ENCODE measurements around the gene FILIP1. TPM values are rescaled to one million over a fixed set of nuclear protein-coding genes. Genes with fewer than 3 reads are reported as not detected.

The FILIP1 gene
- total RNA-seq, 1 experiment from 2014 or later: 2.9 TPM

GRCh38 chr6:75275067-75275466 lies 218.5 kb downstream of the FILIP1 start:
- ChIA-PET POLR2A (interaction anchor here (2.2 kb wide), 1 partner anchor 9 kb away, joined by 12 read pairs; the partner anchor contains the start of gene TMEM30A), CTCF (interaction anchor here (0.5 to 0.7 kb wide), 2 partner anchors 79 to 289 kb away, joined by 4 read pairs; no protein-coding TSS in a partner anchor)
- DNase-seq (ENCODE audit: low spot score) (no peak), ATAC-seq (no peak)
- no peak overlapping the region for H3K4me3 Mint-ChIP-seq
- H3K27ac Mint-ChIP-seq: peak overlapping the region; percentile 13; the same call in 1 of the 2 replicates
- no peaks in the 10 kb centered on the region for H3K27me3 Mint-ChIP-seq (ENCODE audit: low read depth)
- H3K9me3 Mint-ChIP-seq: peaks cover 29% of the 10 kb centered on the region
- peaks cover 43% of the 10 kb centered on the region for H3K36me3 Mint-ChIP-seq
- TF ChIP-seq PRDM15 (CRISPR knock-in tag; IDR thresholded peaks at IDR 0.05): 0 out of 2 replicates have a peak, but pooled peaks have one; percentile 49
- TF ChIP-seq ESRRA (CRISPR knock-in tag; IDR thresholded peaks at IDR 0.05; ENCODE audit: borderline replicate concordance): no peak
- peaks cover 78% of the 10 kb centered on the region for H3K4me1 Mint-ChIP-seq

- TF ChIP-seq NR3C1 (CRISPR knock-in tag; conservative IDR thresholded peaks at IDR 0.05; ENCODE audit: low read depth): no peak
- no peak for TF ChIP-seq ZBTB21 (CRISPR knock-in tag; IDR thresholded peaks at IDR 0.05; ENCODE audit: borderline replicate concordance)
- no peak for TF ChIP-seq PRRX2 (CRISPR knock-in tag; IDR thresholded peaks at IDR 0.05)
- no peak for TF ChIP-seq SP1 (CRISPR knock-in tag; conservative IDR thresholded peaks at IDR 0.05)
- no peak for TF ChIP-seq ZSCAN18 (CRISPR knock-in tag; IDR thresholded peaks at IDR 0.05)
- TF ChIP-seq E2F4 (CRISPR knock-in tag; IDR thresholded peaks at IDR 0.05; ENCODE audit: borderline replicate concordance, low read depth): no peak
- no peak for TF ChIP-seq GRHL2 (CRISPR knock-in tag; IDR thresholded peaks at IDR 0.05; ENCODE audit: insufficient replicate concordance, severe bottlenecking)
- no peak for TF ChIP-seq ZMAT4 (CRISPR knock-in tag; IDR thresholded peaks at IDR 0.05)
- H3K36me3 Mint-ChIP-seq: peaks cover 50% of the 10 kb centered on the region
These were observed 220.6 kb downstream of the FILIP1 start for GRCh38 chr6:75273009-75273408.

GRCh38 chr6:75272145-75272840 lies 221.3 kb downstream of the FILIP1 start:
- DNase-seq (ENCODE audit: low spot score) (no peak), ATAC-seq (no peak)
- peaks cover 32% of the 10 kb centered on the region for H3K9me3 Mint-ChIP-seq
- H3K27ac Mint-ChIP-seq: peak overlapping the region; percentile 88
- ChIA-PET CTCF (no interaction called here), POLR2A (no interaction called here)
- peaks cover 50% of the 10 kb centered on the region for H3K36me3 Mint-ChIP-seq
- H3K4me1 Mint-ChIP-seq: peaks cover 84% of the 10 kb centered on the region
- H3K27me3 Mint-ChIP-seq (ENCODE audit: low read depth): no peaks in the 10 kb centered on the region
- no peak overlapping the region for H3K4me3 Mint-ChIP-seq
- TF ChIP-seq TEAD1 (CRISPR knock-in tag; IDR thresholded peaks at IDR 0.05): no peak
- no peak for TF ChIP-seq ZNF532 (CRISPR knock-in tag; IDR thresholded peaks at IDR 0.05; ENCODE audit: borderline replicate concordance)
- TF ChIP-seq GABPB1 (CRISPR knock-in tag; IDR thresholded peaks at IDR 0.05): no peak
- no peak for TF ChIP-seq EMX1 (CRISPR knock-in tag; IDR thresholded peaks at IDR 0.05)
- TF ChIP-seq AR (CRISPR knock-in tag; IDR thresholded peaks at IDR 0.05): no peak
- no peak for TF ChIP-seq USF2 (CRISPR knock-in tag; IDR thresholded peaks at IDR 0.05)

More at GRCh38 chr6:75273009-75273408, 220.6 kb downstream of the FILIP1 start:
- DNase-seq (ENCODE audit: low spot score) (no peak), ATAC-seq (no peak)
- ChIA-PET CTCF (no interaction called here), POLR2A (no interaction called here)
- Mint-ChIP-seq H3K4me1 (peaks cover 77% of the 10 kb centered on the region), H3K9me3 (peaks cover 32% of the 10 kb centered on the region), H3K27ac (peak overlapping the region; percentile 88), H3K4me3 (no peak overlapping the region), H3K27me3 (ENCODE audit: low read depth) (no peaks in the 10 kb centered on the region)
